HG02981 (cell line): Measurements from ENCODE around the gene MNS1.
"Not testable (repeated sequence)": the region's sequence is repeated elsewhere in the genome, so short reads cannot be mapped to it uniquely, and the experiment has no call there.

Experiments used
- ATAC-seq: cut with Tn5 transposase; IDR thresholded peaks from one replicate; pipeline ENCODE4 v1.9.1; 2021; ENCODE audit warnings: mild to moderate bottlenecking, moderate library complexity; ENCODE audit not compliant: unreplicated experiment

MNS1 gene

DNA sequence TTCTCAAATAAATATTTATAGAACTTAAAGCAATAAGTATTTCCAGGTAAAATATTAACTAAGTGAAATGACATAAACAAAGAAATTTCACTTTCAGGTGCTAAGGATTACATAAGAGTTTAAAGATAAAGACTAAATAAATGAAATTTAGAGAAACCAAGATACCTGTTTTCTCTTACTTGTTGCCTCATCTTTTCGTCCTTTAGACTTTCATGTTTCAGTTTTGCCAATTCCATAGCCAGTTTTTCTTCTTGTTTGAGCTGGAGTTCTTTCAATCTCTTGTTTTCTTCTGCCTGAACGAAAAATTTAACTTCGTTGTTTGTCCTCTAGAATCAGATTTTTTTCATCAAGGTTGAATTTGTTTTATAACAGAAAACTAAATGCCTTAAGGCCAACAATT is 8.7 kb downstream of the MNS1 start:
- ATAC-seq = no peak

DNA sequence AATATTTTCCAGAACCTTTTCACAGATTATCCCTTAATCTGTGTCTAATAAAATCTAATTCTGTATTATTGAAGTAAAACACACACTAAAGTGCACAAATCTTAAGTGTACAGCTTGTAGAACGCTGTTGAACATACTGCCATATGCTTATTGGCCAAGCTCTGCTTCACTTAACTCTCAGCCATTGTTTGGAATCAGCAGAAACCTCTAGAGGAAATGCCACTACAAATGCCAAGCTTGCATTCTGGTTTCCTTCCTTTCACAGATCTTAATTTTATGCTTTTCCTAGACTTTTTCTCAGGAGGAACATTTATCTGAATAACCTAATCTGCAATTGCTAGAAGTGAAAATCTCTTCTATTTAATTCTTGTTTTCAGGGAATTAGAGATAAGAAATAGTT is 10.1 kb downstream of the MNS1 start:
- no peak for ATAC-seq

DNA sequence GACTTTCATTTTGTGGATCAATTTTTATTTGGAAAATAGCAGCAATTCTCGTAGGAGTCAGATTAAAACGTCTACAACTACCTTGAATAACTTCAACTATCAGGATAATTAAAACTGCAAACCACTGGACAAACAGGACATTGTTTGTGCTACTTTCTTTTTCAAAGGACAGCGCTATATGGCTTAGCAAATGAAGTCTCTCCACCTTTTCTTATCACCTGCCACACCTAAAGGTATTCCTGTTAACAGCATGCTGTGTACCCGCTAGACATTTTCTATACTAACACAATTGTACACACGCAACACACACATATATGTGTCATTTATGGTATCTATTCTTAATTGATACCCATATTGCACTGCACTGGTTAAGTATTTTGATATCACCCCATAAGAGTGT is 19.2 kb downstream of the MNS1 start:
- ATAC-seq = no peak

DNA sequence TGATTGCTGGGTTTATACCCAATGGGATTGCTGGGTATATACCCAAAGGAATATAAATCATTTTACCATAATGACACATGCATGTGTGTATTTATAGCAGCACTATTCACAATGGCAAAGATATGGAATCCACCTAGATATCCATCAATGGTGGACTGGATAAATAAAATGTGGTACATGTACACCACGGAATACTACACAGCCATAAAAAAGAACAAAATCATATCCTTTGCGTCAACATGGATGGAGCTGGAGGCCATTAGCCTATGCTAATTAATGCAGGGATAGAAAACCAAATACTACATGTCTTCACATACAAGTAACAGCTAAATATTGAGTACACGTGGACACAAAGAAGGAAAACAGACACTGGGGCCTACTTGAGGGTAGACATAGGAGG is 22.6 kb downstream of the MNS1 start:
- ATAC-seq = no peak

DNA sequence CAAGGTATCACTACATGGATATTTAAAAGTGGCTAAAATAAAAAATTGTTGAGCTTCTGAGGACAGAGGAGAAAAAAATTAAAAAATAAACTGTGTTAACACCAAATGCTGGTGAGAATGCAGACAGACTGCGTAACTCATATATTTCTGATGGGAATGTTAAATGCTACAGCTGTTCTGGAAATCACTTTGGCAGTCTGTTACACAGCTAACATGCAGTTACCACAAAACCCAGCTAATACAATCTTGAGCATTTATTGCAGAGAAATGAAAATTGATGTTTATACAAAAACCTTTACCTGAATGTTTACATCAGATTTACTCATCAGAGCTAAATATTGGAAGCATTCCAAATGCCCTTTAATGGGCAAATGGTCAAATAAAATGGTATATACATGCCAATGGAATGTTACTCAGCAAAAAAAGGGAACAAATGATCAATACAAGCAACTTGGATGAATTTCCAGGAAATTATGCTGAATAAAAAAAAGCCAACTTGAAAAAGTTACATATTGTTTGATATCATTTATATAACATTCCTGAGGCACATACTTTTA is 24.6 kb downstream of the MNS1 start:
- no peak for ATAC-seq

DNA sequence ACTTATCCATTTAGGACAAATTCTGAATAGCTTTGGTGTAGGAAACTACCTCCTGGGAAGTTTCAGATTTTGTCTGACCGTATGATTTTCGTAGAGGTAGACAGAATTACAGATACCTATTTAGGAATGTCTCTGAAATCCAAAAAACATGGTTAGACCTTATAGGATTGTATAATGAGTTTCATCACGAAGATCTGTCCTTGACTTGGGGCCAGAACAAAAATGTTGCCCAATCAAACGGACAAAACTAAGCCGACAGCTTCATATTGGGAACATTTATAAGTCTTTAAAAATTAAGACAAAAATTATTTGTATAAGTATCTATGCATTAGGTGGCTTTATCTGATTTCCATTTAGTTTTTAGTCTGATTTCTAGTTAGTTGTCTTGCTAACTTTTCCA is 32.6 kb downstream of the MNS1 start:
- ATAC-seq = no peak

DNA sequence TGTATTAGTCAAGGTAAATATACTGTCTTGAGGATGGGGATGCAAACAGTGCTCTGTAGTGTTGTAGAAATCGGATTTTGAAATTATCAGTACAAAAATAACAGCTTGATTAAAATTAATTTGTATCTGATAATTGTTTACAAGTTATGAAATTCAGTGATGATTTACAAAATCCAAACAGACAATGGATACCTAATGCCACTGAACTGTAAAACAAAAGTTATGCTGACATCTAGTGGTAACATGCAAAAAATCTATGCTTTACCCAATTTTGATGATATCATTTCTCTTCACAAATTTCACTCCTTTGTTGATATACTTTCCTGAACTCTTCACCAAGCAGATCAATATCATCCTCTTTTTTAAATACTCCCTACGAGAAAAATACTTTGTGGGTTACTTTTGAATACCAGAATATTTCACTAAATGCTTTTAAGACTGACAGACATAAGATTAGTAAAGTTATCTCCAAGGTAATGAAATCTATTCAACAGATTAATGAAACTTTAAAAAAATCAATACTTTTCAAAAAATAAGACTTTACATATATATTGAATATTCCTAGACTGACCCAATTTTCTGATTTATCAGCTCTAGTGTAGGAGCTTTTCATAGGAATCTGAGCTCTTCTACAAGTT is 36.0 kb downstream of the MNS1 start:
- no peak for ATAC-seq

DNA sequence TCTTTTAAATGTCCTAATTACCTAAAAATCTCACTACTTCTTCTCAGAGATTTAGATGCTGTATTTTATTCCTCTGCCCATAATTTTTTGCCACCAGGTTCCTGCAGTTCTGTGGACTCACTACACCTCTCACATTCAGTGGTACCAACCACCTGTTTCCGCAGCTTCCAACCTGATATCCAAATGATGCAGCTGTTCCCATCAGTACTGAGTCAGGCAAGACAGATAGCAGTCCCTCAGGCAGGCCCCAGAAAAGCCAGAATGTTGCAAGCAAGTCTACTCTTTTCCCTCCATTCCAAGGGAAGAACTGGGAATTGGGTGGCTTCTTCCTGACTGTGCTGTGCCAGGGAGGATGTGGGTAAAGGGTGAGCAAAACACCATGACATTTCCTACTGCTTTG is 39.0 kb downstream of the MNS1 start:
- no peak for ATAC-seq

DNA sequence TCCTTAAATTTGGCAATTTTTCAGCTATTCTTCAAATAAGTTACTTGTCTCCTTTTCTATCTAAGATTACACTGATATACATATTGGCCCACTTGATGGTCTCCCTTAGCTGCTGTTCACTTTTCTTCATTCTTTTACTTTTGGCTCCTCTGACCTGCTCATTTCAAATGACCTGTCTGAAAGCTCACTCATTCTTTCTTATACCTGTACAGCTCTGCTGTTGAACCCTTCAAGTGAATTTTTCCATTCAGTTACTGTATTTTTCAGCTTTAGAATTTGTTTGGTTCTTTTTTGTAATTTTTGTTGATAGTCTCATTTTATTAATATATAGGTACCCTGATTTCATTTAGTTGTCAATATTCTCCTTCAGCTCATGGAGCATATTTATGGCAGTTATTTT is 39.7 kb downstream of the MNS1 start:
- ATAC-seq = no peak

DNA sequence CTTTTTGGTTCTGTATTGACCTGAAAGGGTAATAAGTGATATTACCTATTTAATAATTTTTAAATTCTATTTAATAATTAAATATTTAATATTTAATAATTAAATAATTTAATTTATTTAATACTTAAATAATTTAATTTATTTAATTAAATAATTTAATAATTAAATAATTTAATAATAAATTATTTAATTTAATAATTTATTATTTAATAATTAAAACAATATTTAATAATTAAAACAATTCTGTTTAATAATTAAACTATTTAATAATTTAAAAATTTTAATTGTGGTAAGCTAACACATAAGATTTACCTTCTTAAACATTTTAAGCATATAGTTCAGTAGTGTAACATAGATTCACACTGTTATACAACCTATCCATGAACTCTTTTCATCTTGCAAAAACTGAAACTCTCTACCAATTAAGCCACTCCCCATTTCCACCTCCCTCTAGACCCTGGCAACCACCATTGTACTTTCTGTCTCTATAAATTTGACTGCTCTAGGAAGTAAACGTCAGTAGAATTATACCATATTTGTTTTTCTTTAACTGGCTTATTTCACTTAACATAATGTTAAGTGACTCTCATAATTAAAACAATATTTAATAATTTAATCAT is 51.7 kb downstream of the MNS1 start:
- ATAC-seq = not testable (repeated sequence)

DNA sequence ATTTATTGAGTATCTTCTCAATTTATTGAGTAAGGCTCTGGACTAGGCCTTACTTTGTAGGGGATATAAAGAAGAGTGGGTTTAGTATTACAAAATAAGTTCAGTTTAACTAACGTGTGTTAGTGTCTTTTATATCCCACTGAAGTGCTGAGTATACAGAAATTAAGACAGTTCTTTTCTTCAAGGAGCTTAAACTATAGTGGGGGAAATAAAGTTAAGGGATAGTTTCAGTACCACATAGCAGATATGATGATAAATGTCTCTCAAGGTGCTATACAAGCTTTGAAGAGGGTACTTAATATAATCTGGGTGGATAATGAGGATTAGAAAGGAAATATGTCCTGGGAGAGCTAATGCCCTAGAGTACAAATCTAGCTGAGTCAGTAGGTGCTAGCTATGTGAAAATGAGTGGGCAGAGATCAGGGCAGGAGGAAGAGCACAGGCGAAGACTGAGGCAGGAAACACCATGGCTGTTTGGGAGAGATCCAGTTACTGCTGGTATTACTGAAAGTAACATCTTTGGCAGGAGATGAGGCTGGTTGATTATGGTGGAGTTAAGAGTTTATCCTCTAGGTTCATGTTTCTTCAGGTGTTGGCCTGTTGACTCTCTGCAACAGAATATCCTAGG is 53.7 kb downstream of the MNS1 start:
- no peak for ATAC-seq

DNA sequence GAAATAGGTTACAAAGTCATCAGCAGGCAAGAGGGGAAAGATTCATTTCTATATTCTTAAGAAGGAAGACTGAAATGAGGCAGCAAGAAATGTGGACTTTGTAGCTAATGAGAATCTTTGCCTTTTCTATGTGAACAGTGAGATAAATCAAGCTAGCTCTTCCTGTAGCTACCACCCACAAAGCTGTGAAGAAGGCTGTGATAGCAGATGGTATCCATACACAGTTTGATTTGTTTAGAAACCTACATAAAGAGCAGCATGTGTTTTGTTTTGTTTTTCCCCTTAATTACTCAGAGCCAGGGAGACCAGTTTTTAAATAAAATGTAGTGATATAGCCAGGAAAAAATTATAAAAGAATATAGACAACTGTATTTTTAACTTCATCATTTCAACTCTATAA is 54.2 kb downstream of the MNS1 start:
- ATAC-seq = no peak

DNA sequence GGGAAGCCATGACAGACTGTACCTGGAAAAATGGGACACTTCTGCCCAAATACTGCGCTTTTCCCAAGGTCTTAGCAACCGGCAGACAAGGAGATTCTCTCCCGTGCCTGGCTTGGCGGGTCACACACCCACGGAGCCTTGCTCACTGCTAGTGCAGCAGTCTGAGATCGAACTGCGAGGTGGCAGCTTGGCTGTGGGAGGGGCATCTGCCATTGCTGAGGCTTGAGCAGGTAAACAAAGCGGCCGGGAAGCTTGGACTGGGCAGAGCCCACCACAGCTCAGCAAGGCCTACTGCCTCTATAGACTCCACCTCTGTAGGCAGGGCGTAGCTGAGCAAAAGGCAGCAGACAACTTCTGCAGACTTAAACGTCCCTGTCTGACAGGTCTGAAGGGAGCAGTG is 65.7 kb downstream of the MNS1 start:
- not testable (repeated sequence) for ATAC-seq

DNA sequence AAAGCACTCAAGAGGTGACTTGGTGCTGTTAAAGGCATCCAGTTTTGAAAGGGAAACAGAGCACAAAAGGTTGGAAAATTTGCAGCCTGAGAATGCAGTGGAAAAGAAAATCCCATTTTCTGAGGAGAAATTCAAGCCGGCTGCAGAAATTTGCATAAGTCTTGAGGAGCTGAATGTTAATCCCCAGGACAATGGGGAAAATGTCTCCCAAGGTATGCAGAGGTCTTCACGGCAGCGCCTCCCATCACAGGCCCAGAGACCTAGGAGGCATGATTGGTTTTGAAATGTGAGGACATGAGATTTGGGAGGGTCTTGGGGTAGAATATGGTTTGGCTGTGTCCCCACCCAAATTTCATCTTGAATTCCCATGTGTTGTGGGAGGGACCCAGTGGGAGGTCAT is 67.6 kb downstream of the MNS1 start:
- not testable (repeated sequence) for ATAC-seq

DNA sequence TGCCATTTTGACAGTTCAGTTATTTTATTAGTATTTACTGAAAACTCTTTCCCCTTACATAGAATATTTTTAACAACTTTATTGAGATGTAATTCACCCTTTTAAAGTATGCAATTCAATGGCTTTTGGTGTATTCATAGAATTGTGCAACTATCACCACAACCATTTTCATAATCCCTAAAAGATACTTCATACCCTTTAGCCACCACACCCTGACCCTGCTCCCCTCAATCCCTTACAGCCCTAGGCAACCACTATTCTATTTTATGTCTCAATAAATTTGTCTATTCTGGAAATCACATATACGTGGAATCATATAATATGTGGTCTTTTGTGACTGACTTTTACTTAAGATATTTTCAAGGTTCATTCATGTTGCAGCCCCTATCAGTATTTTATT is 70.0 kb downstream of the MNS1 start:
- no peak for ATAC-seq

DNA sequence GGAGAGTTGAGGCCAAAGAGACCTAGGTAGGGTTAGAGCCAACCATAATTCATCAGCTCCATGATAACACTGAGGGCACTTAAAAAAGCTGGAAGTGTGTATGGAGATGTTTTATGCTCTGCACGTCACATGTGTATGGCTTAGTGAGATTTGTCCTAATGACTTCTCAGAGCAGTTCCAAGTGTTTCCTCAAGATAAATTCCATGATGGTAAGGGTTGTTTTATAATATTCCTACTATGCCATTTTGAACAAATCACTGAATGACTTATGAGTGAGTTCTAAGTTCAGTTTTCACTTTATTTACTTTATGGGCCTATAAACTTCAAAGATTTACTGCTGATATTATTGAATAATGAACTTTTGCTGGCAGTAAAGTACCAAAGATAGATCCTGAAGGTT is 71.7 kb downstream of the MNS1 start:
- no peak for ATAC-seq

DNA sequence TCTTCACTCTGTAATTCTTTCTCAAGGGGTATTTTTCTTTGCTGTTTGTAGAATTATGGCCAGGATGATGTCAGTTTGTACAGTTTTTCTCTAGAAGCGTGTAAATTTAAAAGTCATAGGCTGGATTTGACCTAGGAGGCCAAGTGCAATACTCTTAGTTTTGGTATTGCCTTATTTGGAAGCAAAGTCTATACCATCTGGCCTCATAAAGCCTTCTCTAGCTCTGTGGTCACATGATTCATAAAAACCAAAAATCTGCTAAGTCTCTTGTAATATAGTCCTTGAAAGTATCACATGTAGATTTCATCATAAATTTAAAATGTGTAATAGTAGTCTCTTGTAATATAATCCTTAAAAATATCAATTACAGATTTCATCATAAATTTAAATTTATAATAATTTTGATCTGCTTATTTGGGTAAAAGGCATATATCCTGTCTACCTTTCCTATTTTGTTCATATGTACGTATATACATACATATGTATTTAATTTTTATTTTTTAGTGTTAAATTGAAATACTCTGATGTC is 74.1 kb downstream of the MNS1 start:
- ATAC-seq = no peak

DNA sequence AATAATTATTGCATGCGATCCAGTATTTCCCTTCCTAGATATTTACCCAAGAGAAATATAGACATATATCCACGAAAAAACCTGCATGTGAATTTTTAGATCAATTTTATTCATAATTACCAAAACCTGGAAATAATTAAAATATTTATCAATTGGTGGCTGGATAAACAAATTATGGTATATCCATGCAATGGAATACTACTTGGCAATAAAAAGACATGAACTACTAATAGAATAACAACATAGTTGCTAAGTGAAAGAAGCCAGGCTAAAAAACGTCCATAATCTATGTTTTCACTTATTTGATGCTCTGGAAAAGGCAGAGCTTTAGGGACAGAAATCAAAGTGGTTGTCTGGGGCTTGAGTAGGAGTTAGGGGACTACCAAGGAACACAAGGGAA is 79.0 kb downstream of the MNS1 start:
- no peak for ATAC-seq

DNA sequence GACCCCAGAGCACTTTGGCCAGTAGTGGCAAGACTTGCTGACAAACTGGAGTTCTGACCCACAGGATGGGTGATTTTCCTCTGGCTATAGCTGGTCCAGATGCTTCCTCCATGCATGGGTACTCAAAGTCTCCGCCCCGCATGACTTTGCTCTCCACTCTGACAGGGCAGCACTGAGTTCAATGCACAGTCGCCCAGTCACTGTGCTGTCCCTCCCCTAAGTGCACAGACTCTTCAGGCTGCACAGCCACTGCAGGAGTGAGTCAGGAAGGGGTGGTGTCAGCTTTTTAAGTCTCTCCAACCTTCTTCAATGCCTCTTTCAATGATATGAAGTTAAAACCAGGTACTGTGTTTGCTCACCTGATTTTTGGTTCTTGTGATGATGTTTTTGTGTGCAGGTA is 81.9 kb downstream of the MNS1 start:
- no peak for ATAC-seq
